Measurements from ENCODE around the gene C4orf50. TPM values are rescaled to one million over a fixed set of nuclear protein-coding genes. Genes with fewer than 3 reads are reported as not detected.

Gene C4orf50
- total and polyA plus RNA-seq, 8 donors, result under 0.01 to 0.23 (median 0.07) TPM

DNA sequence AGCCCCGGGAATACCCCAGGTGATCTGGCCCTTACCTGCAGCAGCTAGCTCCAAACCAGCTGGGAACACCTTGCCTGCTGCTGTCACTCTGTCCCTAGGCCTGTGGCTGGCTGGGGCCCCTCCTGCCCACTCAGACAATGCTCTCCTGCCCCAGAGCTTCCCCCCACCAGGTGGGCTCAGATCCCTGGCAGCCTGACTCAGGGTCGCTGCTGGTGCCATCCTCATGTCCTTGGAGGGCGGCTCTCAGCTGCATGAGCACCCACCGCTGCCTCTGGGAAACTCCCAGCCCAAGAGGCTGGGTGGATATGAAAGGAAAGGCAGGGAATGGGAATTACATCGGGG, 15.8 kb downstream of the C4orf50 start:
- TF ChIP-seq, protein P1, sequence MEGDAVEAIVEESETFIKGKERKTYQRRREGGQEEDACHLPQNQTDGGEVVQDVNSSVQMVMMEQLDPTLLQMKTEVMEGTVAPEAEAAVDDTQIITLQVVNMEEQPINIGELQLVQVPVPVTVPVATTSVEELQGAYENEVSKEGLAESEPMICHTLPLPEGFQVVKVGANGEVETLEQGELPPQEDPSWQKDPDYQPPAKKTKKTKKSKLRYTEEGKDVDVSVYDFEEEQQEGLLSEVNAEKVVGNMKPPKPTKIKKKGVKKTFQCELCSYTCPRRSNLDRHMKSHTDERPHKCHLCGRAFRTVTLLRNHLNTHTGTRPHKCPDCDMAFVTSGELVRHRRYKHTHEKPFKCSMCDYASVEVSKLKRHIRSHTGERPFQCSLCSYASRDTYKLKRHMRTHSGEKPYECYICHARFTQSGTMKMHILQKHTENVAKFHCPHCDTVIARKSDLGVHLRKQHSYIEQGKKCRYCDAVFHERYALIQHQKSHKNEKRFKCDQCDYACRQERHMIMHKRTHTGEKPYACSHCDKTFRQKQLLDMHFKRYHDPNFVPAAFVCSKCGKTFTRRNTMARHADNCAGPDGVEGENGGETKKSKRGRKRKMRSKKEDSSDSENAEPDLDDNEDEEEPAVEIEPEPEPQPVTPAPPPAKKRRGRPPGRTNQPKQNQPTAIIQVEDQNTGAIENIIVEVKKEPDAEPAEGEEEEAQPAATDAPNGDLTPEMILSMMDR (IDR thresholded peaks at IDR 0.05), result no peak
- intact Hi-C loops (cut with DNase I), result loop anchor here in 1 of 3 donors (10.0 kb wide), 1 partner anchor 82 kb away; no protein-coding TSS in a partner anchor
- peaks cover 0 to 8% (median 0%) of the 10 kb centered on the region in 4 donors for H3K27me3 ChIP-seq
- no peaks in the 10 kb centered on the region for H3K36me3 ChIP-seq
- H3K4me3 ChIP-seq, result no peak overlapping the region
- FAIRE-seq (no peak), ATAC-seq (no peak), DNase-seq (no peak)
- 57 to 67% methylated on average over 5 of the region's 5 CpGs for WGBS, 2 donors
- no peak overlapping the region for H3K27ac ChIP-seq
- no peaks in the 10 kb centered on the region for H3K9me3 ChIP-seq
- no peaks in the 10 kb centered on the region for H3K4me1 ChIP-seq

DNA sequence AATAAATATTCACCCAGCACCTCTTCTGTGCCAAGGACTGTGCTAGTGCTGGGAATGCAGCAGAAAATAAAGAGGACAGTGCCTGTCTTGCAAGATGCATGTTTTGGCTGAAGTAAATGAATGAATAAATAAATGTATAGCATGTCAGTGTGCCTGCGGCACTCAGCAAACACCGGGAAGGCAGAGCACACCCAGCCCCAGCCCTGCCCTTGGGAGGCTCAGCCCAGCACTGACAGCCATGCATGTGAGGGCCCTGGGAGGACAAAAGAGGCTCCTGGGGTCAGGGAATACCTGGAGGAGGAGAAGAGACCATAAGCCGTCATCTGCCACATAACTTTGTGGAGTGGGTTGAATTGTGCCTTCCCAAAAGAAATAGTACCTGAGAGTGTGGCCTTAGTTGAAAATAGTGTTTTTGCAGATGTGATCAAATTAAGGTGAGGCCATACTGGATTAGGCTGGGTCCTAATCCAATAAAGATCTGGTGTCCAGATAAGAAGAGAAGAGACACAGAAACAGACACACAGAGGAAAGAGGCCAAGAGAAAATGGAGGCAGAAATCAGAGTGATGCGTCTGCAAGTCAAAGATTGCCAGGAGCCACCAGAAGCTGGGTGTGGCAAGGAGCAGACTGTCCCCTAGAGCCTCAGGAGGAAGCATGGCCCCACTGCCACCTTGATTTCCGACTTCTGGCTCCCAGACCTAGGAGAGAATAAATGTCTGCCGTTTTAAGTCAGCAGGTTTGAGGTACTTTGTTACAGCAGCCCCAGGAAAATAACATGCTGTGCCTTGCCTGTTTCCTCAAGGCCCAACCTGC, 16.3 kb downstream of the C4orf50 start:
- ATAC-seq (no peak), FAIRE-seq (no peak), DNase-seq (no peak)
- Histone ChIP-seq H3K36me3 (no peaks in the 10 kb centered on the region), H3K9me3 (no peaks in the 10 kb centered on the region), H3K27me3 (peaks cover 0 to 5% (median 0%) of the 10 kb centered on the region in 4 donors), H3K4me1 (no peaks in the 10 kb centered on the region), H3K27ac (no peak overlapping the region), H3K4me3 (no peak overlapping the region)
- TF ChIP-seq, protein P1 (IDR thresholded peaks at IDR 0.05), result no peak
- intact Hi-C loops (cut with DNase I), result loop anchor here in 1 of 3 donors (10.0 kb wide), 1 partner anchor 83 kb away; no protein-coding TSS in a partner anchor
- 50 to 54% methylated on average over 6 of the region's 6 CpGs for WGBS, 2 donors

DNA sequence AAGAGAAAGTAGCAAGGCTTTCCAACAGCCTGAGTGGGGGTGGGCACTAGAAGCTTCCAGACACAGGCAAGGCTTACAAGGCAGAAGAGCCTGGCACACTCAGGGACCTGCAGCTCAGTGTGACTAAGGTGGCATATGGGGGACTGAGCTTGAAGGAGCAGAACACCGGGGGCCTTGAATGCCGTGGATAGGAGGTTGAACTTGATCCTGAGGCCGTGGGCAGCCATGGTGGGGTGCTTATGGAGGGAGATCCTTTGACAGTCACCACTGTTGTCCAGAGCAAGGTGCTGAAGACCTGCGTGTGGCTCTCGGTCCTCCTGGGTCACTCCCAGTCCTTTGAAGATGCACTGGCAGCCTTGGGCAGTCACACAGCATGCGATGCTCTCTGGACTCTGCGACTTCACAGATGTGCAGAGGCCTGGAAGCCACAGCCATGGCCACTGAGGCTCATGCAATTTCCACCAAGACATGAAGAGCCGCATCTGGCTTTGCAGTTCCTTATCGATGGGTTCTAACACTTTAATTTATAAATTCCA, 18.3 kb downstream of the C4orf50 start:
- Histone ChIP-seq H3K4me3 (no peak overlapping the region), H3K4me1 (no peaks in the 10 kb centered on the region), H3K9me3 (no peaks in the 10 kb centered on the region), H3K27me3 (no peaks in the 10 kb centered on the region), H3K27ac (no peak overlapping the region), H3K36me3 (no peaks in the 10 kb centered on the region)
- intact Hi-C loops (cut with DNase I), result loop anchor here in 1 of 3 donors (10.0 kb wide), 2 partner anchors 85 to 325 kb away; no protein-coding TSS in a partner anchor
- FAIRE-seq (no peak), ATAC-seq (no peak), DNase-seq (no peak)
- TF ChIP-seq, protein P1 (IDR thresholded peaks at IDR 0.05), result no peak
- 56 to 61% methylated on average over 9 of the region's 9 CpGs for WGBS, 2 donors

DNA sequence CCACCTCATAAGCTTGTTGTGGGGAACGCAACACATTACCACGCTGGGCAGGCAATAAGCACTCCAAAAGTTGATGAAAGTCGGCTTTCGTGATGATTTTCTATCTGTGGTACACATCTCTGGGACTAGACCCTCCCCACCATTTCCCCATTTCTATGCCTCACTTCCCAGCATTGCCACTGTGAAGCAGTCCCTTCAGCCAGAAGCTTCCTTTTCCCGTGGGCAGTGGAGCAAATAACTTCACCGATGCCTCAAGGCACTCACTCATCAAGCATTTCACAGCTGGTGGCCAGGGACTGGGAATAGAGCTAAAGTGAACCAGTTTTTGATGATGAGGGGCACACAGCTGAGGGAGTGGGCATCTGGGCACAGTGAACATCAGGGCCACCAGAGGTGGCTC, 18.9 kb downstream of the C4orf50 start:
- Histone ChIP-seq H3K9me3 (no peaks in the 10 kb centered on the region), H3K36me3 (no peaks in the 10 kb centered on the region), H3K4me3 (no peak overlapping the region), H3K27ac (no peak overlapping the region), H3K27me3 (no peaks in the 10 kb centered on the region), H3K4me1 (no peaks in the 10 kb centered on the region)
- 59 to 71% methylated on average over 6 of the region's 6 CpGs for WGBS, 2 donors
- intact Hi-C loops (cut with DNase I), result loop anchor here in 1 of 3 donors (10.0 kb wide), 1 partner anchor 325 kb away; no protein-coding TSS in a partner anchor
- TF ChIP-seq, protein P1 (IDR thresholded peaks at IDR 0.05), result no peak
- ATAC-seq, result no peak
- FAIRE-seq, result no peak
- no peak for DNase-seq
